Activated B cell treated with CpG ODN at 0.5 μM for 24 hours (primary cell): ENCODE data around the gene MAGEA9. TPM values are rescaled to one million over a fixed set of nuclear protein-coding genes. Genes with fewer than 3 reads are reported as not detected.
"Not testable (repeated sequence)": the region's sequence is repeated elsewhere in the genome, so short reads cannot be mapped to it uniquely, and the experiment has no call there.

ENCODE experiments used
- ATAC-seq: fragments of 200-7000 bp; cut with Tn5 transposase; one replicate; pipeline ENCODE4 v1.10.0; 2021; ENCODE audit warnings: low read depth, mild to moderate bottlenecking, moderate library complexity
- CTCF ChIA-PET: fragments of 350-600 bp; sonication (Branson Sonifier 250); formaldehyde crosslinking; loops from one replicate; lab custom pipeline; 2021; ENCODE audit warnings: antibody characterized with exemption; lab: Charles Lee
- POLR2A ChIA-PET: fragments of 350-600 bp; sonication (Branson Sonifier 250); formaldehyde crosslinking; loops from one replicate; lab custom pipeline; 2021; ENCODE audit warnings: antibody characterized with exemption; lab: Charles Lee
- DNase-seq: peaks from one replicate; pipeline ENCODE4 v3.0.0; 2022
- H3K27ac Mint-ChIP-seq: one replicate; pipeline ENCODE4 v1.8.0; 2020; ENCODE audit warnings: mixed read lengths
- H3K27me3 Mint-ChIP-seq: one replicate; pipeline ENCODE4 v1.8.0; 2021; ENCODE audit warnings: mixed read lengths
- H3K36me3 Mint-ChIP-seq: one replicate; pipeline ENCODE4 v1.8.0; 2021; ENCODE audit warnings: low read depth, mixed read lengths
- H3K4me1 Mint-ChIP-seq: one replicate; pipeline ENCODE4 v1.8.0; 2021; ENCODE audit warnings: mixed read lengths
- H3K4me3 Mint-ChIP-seq: one replicate; pipeline ENCODE4 v1.8.0; 2020; ENCODE audit warnings: mild to moderate bottlenecking, mixed read lengths
- H3K9me3 Mint-ChIP-seq: one replicate; pipeline ENCODE4 v1.8.0; 2020; ENCODE audit warnings: mixed read lengths
- intact Hi-C: fragments of 100-400 bp; cut with micrococcal nuclease; formaldehyde crosslinking; loops from one replicate; pipeline ENCODE4 v1.15.1; 2024
- total RNA-seq: library from RNA; stranded (reverse); gene quantifications from 2 replicates; pipeline ENCODE4 v1.2.3, GENCODE V29; 2022
- TF ChIP-seq, protein P1 (sequence below): fragments of 200-600 bp; IDR thresholded peaks from one replicate; pipeline ENCODE4 v1.8.0; 2022; ENCODE audit warnings: antibody characterized with exemption, mild to moderate bottlenecking

The MAGEA9 gene
- total RNA-seq, 1 donor from 2014 or later = not detected

DNA sequence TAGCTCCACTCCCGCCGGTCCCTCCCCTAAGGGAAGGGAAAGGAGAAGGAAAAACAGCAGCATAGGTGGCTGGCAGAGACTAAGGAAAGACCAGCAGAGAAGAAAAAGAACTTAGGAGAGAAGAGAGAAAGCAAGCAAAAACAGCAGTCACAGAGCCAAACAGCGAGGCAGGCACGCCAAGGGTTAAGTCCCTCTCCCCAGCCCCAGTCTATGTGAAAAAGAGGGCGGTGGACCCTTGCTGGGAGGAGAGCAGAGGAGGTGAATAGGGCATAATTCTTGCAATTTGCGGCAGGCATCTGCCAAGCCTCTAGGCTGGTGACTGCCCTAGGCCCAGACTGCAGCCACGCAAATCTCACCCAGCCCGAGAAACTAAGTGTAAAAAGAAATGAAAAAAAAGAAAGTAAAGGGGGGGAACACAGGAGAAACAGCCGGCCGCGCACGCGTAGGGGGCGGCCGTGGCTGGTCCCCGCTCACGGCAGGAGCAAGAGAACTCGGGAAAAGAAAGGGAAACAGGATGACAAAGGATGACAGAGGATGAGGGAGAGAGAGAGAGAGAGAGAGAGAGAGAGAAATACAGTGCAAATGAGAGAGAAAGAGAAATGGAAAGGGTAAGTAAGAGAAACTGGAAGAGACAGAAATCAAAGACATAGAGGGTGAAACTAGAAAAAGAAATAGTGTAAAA, 48.6 kb downstream of the MAGEA9 start:
- H3K27me3 Mint-ChIP-seq = peaks cover 2% of the 10 kb centered on the region
- H3K9me3 Mint-ChIP-seq = no peaks in the 10 kb centered on the region
- H3K4me1 Mint-ChIP-seq = peaks cover 21% of the 10 kb centered on the region
- peak overlapping the region; percentile 75 for H3K27ac Mint-ChIP-seq
- peak; percentile 56 for ATAC-seq
- ChIA-PET CTCF (no interaction called here), POLR2A (interaction anchor here (0.7 to 0.9 kb wide), 2 partner anchors 110 to 716 kb away, joined by 4 to 6 read pairs; no protein-coding TSS in a partner anchor)
- no peak for DNase-seq
- no peaks in the 10 kb centered on the region for H3K36me3 Mint-ChIP-seq
- H3K4me3 Mint-ChIP-seq = peak overlapping the region; percentile 77
- intact Hi-C loops = no loop called here
- TF ChIP-seq, protein P1, sequence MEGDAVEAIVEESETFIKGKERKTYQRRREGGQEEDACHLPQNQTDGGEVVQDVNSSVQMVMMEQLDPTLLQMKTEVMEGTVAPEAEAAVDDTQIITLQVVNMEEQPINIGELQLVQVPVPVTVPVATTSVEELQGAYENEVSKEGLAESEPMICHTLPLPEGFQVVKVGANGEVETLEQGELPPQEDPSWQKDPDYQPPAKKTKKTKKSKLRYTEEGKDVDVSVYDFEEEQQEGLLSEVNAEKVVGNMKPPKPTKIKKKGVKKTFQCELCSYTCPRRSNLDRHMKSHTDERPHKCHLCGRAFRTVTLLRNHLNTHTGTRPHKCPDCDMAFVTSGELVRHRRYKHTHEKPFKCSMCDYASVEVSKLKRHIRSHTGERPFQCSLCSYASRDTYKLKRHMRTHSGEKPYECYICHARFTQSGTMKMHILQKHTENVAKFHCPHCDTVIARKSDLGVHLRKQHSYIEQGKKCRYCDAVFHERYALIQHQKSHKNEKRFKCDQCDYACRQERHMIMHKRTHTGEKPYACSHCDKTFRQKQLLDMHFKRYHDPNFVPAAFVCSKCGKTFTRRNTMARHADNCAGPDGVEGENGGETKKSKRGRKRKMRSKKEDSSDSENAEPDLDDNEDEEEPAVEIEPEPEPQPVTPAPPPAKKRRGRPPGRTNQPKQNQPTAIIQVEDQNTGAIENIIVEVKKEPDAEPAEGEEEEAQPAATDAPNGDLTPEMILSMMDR = no peak

DNA sequence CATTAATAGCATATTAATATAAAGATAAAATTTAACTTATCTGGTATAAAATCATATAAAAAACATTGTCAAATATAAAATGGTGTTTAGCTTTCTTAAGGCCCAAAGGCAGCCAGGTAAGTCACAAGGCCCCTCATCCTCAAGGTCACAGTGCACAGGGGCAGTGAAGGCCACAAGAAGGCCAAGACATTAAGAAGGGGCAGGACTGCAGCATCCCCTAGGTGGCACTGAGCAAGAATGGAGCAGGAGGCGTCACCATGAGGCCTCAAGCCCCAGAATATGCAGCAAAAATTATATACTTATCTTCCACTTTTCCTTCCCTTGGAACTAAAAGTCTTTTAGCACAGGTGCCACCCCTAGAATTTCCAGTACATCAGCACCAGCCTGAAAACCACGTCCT, 49.7 kb downstream of the MAGEA9 start:
- DNase-seq (no peak), ATAC-seq (no peak)
- Mint-ChIP-seq H3K9me3 (no peaks in the 10 kb centered on the region), H3K27me3 (peaks cover 2% of the 10 kb centered on the region), H3K4me3 (no peak overlapping the region), H3K4me1 (peaks cover 21% of the 10 kb centered on the region), H3K36me3 (no peaks in the 10 kb centered on the region), H3K27ac (no peak overlapping the region)
- intact Hi-C loops = no loop called here
- TF ChIP-seq, protein P1 = no peak
- POLR2A ChIA-PET = no interaction called here
- CTCF ChIA-PET = no interaction called here

DNA sequence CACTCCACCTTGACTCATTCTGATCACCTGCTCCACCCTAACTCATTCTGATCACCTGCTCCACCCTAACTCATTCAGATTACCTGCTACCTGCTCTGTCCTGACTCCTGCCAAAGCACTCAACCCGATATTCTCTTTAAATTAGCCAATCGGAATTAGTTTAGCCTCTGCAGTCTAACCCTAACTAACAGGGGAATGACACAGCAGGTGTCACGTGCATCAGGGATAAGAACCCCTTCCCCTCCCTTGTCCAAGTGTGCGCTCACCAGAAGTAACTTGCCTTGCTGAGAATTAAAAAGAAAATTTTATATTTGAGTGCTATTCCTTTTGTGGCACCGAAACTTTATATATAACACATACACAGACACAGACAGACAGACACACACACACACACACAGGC, 55.0 kb downstream of the MAGEA9 start:
- POLR2A ChIA-PET, DNase-seq: not testable (repeated sequence)

DNA sequence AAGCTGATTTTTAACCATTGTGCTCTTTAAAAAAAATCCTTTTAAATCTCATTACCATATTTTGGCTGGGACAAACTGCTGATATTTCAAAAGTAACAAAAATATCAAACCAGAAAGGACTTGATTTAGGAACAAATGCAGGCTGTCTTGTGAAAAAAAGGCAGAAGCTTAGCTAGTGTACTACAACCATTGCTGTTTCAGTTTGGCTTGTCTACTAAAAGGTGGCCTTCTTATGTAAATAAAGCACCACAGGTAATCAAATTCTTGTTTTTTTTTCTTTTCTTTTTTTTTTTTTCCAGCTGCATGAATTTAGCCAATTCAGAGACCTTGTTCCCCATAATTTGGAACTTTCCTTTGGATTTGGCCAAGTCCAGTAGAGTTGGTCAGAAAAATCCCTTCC, 55.4 kb downstream of the MAGEA9 start:
- Mint-ChIP-seq H3K4me1 (no peaks in the 10 kb centered on the region), H3K36me3 (no peaks in the 10 kb centered on the region), H3K4me3 (no peak overlapping the region), H3K27me3 (peaks cover 5% of the 10 kb centered on the region), H3K9me3 (no peaks in the 10 kb centered on the region), H3K27ac (no peak overlapping the region)
- ChIA-PET POLR2A (no interaction called here), CTCF (no interaction called here)
- intact Hi-C loops = no loop called here
- TF ChIP-seq, protein P1 = no peak
- no peak for DNase-seq
- ATAC-seq = no peak

More for the DNA sequence above, 55.0 kb downstream of the MAGEA9 start:
- CTCF ChIA-PET, H3K36me3 Mint-ChIP-seq, intact Hi-C loops, ATAC-seq, H3K9me3 Mint-ChIP-seq, H3K27me3 Mint-ChIP-seq, H3K27ac Mint-ChIP-seq, H3K4me1 Mint-ChIP-seq, H3K4me3 Mint-ChIP-seq: not testable (repeated sequence)

Other genes starting within 250 kb of the MAGEA9 start
- 22.8 and 29.4 TPM in 2 replicates for gene EOLA1, start 240.9 kb upstream of the MAGEA9 start, total RNA-seq
- gene HSFX3, start 232.0 kb upstream of the MAGEA9 start, total RNA-seq = not detected in 2 replicates
- not detected in 2 replicates for gene MAGEA9B, start 194.5 kb upstream of the MAGEA9 start, total RNA-seq
- gene HSFX2, start 186.6 kb upstream of the MAGEA9 start, total RNA-seq = 0.33 and 0.51 TPM in 2 replicates
- gene TMEM185A, start 150.1 kb upstream of the MAGEA9 start, total RNA-seq = 17.4 and 19.1 TPM in 2 replicates
- not detected in 2 replicates for gene MAGEA11, start 69.9 kb upstream of the MAGEA9 start, total RNA-seq
- gene HSFX1, start 7.9 kb upstream of the MAGEA9 start, total RNA-seq = 0.93 and 1.1 TPM in 2 replicates
- not detected in 2 replicates for gene MAGEA8, start 99.3 kb downstream of the MAGEA9 start, total RNA-seq
- not detected in 2 replicates for gene HSFX4, start 147.6 kb downstream of the MAGEA9 start, total RNA-seq
- 37.5 and 38.4 TPM in 2 replicates for gene EOLA2, start 156.6 kb downstream of the MAGEA9 start, total RNA-seq